Eye (tissue), 1 donor: ENCODE results near the gene DAAM1.

Experiments used
- DNase-seq: peaks from one replicate; pipeline ENCODE4 v3.0.0-alpha.2; 2015

Gene DAAM1

DNA sequence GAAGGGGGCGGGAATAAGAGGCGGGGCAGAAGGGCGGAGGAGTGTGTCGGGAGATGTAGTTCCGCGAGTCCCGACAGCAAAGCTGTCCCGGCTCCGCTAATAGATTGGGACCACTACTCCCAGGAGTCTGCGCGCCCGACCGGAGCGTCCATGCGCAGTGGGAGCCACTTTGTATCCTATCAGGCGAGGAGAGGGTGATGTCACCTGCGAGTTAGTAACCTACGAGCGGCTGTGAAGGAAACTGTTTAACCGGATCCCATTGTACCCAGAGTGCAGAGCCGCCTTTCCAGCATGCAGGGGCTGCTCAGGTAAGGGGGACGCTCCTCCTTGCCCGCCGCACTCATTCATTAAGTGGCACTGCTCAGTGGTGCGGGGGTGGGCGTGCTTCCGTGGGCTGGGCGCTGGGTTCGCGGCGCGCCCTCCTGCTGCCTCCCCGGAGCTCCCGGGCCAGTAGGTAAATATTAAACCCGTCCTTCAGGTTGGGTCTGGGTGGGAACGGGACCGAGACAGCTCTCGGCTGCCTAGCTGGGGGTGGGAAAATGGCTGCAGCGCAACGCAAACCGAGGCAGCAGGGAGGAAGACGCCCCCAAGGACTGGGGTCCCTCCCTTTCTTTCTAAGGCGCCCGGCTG, at the start of gene DAAM1:
DAAM1 (plus strand) TSS at position 207 of the 630 bp plus-strand sequence. CDS start 74,811 bp downstream, outside the sequence.
- DNase-seq: peak; percentile 99

DNA sequence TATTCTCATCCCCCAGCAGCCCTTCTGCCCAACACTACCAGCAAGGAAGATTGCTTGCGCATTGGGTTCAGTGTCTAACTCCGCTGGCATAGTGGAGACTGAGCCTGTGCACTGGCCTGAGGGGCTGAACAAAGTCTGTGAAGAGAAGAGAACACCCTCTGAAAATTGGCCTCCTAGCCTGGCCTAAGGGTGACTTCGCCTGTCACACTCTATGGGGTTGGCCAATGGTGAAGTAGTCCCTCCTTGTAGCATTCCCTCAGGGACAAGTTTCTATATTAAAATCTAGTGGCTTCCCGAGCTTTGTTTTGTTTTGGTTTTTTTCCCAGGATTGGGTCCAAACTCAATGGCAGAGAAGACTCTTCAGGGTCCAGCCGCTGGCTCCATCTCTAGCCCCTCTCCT, 49.1 kb upstream of the DAAM1 start:
- DNase-seq: no peak

DNA sequence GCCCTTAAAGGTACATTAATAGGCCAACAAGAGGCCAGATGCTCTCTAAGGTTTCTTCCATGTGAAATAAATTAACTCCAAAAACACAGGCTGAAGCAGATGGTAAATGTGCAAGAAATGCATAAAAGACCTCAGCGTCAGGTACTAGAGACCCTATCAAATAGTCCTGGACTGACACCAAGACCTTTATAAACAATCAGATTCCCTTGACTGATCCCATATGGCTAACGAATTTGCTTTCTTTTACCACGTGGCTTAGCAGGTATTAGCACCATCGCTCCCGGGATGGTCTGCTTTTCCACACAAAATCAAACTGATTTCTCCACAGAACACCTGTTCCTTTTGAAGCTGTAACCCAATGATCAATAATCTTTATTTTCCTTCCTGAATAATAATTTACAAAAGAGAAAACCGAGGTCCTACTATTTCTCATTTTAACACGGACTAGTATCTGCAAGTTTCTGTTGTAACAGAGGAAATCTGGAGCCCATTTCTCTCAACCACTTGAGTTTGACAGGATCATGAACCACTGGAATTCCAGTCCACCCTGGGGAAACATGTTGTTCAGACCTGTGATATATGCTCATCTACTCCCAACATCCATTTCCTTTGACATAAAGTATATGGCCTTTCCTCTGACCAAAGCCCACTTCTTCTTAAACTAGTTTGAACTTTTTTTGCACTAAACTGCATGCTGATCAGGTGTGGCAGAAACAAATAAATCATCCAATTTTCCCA, 48.2 kb upstream of the DAAM1 start:
- no peak for DNase-seq

DNA sequence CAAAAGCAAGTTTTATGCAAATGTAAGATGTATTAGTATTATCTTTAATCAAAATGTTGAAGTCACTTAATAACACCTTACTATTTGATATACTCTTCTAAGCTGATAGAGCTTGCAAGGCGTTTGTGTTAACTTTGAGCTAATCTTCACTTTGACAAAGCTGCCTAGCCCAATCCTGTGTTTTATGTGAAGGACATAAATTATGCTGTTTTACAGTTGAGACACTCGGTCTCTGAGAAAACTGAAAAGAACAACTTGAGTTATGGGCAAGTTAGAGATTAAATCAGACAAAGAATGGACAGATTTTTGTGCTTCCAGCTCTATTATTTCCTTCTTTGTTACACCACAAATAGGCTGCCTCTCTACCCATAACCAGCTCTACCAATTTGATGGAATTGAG, 42.0 kb upstream of the DAAM1 start:
- no peak for DNase-seq

DNA sequence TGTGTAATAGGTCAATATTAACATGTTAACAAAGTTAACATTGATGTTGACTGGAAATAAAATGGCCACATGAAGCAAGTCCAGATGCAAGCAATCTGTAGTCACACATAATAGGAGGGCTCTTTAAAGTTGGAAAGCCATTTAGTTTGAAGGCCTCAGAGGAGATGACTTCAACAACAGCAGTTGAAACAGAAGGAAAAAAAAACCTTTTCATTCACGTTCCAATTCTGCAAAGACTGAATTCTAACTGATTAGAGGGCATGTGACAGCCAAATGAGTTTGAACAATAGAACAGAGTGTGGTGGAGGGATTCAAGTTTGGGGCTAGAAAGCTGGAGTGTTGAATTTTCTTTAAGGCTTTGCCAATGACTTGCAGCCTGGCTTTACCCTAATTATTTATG, 41.5 kb upstream of the DAAM1 start:
- peak; percentile 82 for DNase-seq

DNA sequence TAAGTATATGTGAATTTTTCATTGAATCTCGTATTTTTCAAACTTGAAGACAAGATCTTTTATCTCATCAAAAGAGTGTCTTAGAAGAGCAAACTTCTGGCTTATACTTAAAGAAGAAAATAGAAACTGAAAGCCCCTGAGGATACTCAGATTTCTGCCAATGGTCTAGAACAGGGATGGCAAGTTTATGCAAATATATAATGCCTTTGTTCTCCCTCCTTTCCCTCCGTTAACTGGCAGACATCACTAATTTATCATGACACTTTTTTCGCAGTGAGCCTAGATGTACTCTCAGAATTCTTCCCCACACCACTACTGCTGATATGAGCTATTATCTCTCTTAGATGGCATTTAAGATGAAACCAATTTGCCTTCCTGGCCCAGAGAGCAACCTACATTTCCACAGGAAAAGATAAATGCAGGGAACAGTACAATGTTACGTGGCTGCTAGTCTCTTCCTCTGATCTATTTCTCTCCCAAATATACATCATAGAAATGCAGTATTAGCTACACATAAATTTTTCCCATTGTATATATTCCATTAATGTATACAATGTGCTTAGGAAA, 40.0 kb upstream of the DAAM1 start:
- peak; percentile 34 for DNase-seq

DNA sequence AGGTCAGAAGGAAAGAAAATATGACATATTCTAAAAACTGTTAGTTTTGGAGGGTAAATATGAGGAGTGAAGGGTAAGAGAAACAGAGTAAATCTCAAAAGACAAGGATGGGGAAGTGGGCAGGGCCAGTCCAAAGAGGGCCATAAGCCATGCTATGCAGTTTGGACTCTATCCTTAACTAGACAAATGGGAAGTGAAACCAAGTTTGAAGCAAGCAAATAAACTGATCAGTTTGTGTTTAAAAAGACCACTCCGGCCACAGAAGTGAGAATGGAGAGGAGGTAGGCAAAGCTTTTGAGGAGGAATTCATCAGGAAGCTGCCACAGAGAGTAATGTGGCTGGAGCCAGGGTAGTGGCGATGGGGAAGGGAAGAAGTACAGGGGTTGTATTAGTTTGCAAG, 37.5 kb upstream of the DAAM1 start:
- no peak for DNase-seq

DNA sequence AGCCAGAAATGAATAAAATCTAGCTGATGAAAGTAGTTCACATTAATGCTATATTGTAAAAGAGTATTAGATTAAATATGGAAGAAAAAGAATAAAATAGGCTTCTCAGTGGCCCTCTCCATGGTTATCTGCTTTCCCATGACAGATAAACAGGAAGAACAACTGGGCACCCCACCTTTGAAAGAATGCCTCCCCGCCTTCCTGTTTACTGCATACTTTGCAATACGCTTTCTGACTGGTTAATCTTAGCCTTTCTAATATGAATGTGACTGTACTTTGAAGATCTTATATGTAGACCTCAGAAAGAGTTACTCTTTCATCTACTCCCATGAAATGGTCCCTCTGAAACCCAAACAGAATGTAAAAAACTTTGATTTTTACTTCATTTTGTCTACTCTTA, 34.1 kb upstream of the DAAM1 start:
- no peak for DNase-seq

DNA sequence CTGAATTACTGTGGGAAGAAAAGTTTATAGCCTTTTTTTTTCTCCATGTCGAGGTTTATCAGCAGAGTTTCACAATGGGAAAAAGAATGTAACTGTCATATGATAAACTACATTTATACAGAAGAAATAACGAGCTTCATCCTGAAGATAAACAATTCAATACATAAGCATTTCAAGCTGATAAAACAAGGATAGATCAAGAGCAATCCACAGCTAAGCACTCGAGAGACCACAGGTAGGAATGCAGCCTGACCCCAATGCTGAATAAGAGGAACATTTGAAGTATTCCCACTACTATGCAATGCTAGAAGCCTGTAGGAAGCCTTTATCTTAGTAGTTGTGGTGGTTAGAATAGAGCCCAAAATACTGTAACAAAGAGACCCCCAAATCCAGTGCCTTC, 32.6 kb upstream of the DAAM1 start:
- DNase-seq: no peak

DNA sequence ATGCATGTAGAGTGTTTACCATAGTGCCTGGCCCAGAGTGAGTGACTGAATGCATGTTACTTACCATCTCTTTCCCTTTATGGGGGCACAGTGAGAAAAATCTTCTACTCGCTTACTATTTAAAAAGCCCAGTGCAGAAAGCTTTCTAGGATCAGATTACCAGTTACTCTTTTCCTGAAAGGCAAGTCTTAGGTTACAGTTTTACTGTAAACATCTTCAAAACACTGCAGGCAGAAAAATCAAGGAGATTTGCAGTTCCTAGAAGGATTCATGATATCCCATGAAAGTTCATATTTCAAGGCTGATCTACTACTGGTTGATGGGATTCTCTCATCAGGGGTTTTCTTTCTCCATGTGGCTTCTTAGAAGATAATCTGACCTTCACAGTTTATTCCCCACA, 29.3 kb upstream of the DAAM1 start:
- DNase-seq: no peak

DNA sequence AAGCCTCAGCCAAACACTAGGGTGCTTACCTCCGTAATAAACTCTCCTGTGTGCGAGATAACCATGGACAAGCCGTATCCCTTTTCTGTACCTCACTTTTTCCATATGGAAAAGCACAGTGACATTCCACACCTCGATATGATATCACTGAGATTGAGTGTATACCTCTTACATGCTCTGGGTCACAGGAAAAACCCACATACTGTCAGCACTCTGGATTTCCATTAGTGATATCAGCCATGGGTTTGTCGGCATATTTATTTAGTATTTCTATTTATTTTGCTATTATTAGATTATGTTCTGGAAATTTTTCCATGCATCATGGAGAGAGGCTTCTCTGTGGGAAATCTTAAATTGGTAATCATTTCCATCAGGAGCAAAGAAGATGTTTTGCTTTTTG, 28.0 kb upstream of the DAAM1 start:
- DNase-seq: peak; percentile 30

DNA sequence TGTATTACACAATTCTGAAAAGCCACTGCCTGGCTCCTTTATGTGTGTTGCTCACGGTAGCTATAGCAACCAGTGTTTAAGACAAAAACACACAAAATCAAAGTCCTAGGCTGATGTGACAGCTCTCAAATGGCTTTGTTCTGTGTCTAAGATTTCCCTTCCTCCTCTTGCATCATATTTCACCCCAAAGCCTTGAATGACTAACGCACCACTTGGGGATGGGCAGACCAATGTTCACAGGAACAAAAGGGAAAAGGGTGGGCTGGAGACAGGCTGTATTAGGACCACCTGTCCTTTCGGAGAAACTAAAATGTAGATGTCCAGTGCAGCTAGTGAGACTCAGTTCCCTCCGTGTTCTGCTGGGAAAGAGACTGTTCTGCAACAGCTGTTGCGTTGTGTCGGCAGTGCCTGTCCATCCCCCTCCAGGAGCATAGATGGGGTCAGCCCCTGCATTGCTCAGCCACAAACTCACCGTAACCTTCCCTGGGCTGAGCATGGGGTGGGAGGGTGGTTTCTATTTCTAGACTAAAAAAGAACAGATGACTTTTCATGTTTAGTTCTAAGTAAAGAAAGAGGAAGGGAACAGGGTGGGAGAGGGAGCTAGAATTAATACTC, 26.8 kb upstream of the DAAM1 start:
- peak; percentile 74 for DNase-seq

DNA sequence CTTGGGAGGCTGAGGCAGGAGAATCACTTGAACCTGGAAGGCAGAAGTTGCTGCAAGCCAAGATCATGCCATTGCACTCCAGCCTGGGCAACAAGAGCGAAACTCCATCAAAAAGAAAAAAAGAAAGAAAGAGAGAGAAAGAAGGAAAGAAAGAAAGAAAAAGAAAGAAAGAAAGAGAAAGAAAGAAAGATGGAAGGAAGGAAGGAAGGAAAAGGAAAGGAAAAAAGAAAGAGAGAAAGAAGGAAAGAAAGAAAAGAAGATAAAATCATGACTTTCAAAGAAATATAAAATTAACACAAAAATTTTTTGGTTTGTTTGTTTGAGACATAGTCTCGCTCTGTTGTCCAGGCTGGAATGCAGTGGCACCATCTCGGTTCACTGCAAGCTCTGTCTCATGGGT, 22.2 kb upstream of the DAAM1 start:
- DNase-seq: no peak

DNA sequence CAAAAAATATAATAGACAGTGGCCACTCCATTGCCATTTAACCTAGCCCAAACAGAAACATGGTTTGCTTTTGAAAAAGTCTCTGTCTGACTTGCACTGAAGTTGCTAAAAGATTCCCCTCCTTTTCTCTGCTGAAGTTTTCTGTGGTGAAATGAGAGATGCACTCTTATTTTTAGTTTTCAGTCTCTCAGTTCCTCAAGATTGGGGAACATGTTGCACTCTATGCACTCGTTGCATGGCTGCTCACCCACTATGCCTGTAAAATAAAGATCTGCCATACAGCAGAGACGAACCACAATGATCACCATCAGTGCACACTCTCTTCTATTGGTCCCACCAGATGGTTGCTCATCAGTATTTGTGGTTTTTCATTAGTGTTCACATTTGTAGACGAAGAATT, 13.1 kb upstream of the DAAM1 start:
- DNase-seq: no peak

DNA sequence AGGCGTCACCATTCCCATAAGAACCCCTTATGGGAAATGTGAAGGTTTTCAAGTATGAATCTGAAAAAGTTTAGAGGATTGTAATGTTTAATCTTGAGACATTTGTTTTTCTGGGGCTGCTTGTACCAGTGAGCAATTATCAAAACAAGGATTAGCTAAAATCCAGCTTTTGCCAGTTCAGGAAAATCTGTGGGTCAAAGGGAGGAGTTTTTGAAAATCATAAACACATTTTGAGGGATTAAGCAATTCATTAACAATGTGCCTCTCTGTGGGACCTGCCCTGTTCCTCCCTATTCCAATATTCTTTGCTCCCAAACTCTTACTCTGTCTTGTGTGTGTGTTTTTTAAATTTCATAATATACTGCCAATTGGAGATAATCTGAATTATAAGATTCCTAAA, 11.7 kb upstream of the DAAM1 start:
- no peak for DNase-seq

DNA sequence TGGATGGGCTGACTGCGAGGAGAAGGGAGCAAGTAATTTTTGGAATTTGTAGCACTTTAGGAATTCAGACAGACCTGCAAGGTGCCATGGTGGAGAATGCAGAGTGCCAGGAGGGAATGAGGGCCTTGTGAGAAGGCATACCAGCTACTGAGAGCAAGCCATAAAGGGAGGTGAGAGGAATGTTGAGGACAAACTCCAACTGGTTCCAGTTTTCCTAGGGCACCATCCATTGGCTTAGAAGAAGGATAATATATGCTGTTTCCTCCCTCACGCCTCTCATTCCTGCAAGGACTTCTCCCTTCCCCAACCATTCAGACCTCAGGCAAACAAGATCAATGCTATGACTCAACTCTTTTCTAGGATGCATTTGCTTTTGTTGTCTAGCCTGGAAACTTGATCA, 11.2 kb upstream of the DAAM1 start:
- no peak for DNase-seq

DNA sequence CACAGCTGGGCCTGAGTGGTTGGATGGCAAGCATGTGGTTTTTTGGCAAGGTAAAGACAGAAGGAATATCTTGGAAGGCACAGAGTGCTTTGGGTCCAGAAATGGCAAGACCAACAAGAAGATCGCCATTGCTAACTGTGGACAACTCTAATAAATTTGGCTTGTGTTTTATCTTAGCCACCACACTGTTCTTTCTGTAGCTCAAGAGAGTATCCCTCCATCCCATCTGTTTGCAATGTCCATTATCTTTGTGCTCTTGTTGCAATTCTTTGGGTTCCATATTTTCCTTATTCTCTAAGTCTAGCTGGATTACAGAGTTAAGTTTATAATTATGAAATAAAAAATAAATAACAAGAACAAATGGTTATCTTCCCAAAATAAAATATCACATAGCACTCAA, 6.7 kb upstream of the DAAM1 start:
- no peak for DNase-seq

DNA sequence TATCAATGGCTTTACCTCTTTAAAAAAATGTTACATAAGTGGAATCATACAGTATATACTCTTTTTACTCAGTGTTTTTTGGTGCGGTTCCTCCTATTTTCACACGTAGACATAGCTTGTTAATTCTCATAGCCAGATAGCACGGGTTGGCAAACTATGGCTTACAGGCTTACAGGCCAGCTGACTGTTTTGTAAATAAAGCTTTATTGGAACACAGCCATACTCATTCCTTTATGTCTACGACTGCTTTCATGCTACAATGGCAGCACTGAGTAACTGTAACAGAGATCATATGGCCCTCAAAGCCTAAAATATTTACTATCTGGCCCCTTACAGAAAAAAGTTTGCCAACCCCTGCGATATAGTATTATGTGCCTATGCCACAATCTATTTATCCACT, 5.8 kb upstream of the DAAM1 start:
- no peak for DNase-seq

DNA sequence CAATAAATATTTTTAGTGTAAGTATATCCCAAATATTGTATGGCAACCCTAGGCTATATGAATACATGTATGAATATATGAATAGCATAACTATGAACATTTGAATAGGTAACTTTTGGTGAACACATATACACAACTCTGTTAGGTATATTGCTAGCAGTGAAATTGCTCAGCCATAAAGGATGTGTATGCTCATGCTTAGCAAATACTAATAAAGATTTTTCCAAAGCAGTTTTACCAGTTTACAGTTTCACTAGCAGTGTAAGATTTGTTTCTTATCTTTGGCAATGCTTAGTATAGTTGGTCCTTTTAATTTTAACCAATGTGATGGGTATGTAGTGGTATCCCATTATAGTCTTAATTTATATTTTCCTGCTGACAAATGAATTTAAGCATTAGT, 5.3 kb upstream of the DAAM1 start:
- no peak for DNase-seq

DNA sequence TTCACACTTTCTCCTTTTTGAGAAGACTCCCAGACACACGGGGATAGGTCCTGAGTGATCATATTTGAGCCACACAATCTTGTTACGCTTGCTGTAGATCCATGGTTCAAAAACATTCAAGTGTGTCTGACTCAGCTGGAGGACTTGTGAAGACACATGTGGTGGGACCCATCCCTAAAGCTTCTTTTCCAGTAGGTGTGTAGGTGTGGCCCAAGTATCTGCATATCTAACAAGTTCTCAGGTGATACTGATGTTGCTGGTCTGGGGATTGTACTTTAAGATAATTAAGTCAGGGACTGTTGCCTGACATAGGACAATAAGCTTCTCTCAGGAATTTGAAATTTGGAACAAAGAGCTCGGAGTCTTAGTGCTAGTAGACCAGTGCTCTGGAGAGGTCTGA, 4.1 kb upstream of the DAAM1 start:
- no peak for DNase-seq

DNA sequence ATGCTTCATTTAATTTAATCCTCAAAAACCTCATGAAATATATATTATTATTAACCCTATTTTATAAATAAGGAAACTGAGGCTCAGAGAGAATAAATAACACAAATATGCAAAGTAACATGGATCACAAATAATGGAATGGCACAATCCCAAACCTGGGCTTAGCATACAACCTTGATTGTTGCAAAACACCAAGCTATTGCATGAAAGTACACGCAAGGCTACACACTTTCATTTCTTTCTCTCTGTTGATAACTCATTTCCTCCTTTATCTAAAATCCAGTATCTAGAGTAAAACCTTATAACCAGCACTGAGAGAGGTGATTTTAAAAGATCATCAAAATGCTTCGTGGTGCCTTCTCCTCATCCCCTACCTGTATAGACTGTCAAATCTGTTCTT, 2.8 kb upstream of the DAAM1 start:
- DNase-seq: no peak

DNA sequence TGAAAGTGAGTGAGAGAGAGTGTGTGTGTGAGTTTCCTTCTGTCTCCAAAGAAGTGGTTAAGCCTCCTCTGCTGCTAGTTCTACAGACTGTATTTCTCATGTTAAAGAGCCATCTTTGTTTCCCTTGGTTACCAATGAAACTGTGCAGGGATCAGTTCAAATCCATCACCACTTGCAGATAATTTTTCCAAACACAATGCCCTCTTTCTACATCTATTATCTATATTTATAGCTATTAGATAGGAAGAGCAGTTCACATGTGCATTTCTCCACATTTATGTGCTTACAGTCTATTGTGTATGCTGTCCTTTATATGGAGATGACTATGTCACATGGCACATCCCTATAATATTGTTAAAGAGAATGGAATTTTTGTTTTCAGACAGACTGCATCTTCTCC, 2.2 kb upstream of the DAAM1 start:
- DNase-seq: peak; percentile 23

DNA sequence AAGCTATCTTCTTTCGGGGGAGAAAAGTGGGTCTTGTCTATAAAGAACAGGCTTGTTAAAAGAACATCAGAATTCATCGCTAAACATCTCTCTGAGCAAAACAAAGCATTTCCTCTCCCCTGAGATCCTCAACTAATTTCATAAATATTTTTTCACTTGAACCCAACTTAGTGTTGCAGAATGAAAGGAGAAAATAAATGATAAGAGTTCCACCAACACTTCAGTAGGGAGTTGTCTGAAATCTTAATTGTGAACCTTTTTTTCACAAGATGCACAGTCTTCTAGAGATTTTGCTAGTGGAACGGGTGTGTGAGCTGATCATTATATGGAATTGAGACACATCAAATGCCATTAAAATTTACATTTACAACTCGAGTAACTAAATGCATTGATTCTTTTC, 1.3 kb upstream of the DAAM1 start:
- DNase-seq: peak; percentile 33

DNA sequence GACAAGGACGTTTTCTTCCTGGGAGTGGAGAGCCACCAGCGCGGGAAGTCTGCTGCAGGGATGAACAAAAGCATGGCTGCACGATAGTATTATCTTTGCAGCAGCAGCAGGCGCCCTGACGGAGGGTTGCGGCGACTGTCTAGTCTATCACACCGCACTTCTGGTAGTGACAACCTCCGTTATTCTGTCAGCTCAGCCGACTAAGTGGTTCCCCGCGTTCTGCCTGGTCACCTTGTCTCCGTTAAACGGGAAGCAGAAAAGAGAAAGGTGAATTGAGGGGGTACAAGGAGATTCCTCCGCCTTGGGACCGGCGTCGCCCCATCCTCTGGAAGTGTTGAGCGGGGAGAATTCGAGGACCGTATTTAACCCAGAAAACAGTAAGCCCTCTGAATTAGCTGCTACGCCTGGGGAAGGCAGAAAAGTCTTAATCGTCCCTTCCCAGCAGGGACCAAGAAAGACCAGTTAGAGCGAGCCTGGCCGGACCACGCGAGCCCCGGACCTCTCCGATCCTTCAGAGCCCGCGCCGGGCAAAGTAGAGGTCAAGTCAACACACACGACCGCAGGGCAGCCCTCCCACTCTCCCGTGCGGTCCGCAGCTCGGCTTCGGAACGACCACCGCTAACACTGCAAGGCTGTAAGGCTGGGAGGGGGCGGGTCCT, 536 bp upstream of the DAAM1 start:
- DNase-seq: no peak
